ENCODE data around the gene MLYCD.

Gene MLYCD

DNA sequence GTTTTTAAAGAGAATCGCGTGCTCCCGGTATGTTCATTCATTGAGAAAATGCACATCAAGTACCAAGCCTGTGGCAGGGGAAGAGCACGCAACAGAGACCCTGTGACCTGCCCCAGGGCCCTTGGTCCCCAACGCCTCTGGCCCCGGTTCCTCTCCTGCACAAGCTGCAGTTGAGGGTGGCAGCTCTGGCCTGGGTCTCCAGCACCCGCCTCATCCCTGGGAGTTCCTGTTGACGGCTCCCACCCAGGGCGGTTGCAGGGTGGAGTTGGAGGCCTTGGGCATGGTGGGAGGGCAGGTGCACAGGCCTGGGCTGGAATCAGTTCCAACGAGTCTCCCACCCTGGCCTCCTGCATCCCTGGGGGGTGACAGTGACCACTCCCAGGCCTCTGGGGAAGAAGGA lies 74.2 kb downstream of the MLYCD start:
- DNase-seq: no peak

- no peak for DNase-seq
Measured at GRCh38 chr16:83973581-83974385, 74.9 kb downstream of the MLYCD start.

GRCh38 chr16:83974475-83974874 lies 75.6 kb downstream of the MLYCD start:
- DNase-seq: no peak

DNA sequence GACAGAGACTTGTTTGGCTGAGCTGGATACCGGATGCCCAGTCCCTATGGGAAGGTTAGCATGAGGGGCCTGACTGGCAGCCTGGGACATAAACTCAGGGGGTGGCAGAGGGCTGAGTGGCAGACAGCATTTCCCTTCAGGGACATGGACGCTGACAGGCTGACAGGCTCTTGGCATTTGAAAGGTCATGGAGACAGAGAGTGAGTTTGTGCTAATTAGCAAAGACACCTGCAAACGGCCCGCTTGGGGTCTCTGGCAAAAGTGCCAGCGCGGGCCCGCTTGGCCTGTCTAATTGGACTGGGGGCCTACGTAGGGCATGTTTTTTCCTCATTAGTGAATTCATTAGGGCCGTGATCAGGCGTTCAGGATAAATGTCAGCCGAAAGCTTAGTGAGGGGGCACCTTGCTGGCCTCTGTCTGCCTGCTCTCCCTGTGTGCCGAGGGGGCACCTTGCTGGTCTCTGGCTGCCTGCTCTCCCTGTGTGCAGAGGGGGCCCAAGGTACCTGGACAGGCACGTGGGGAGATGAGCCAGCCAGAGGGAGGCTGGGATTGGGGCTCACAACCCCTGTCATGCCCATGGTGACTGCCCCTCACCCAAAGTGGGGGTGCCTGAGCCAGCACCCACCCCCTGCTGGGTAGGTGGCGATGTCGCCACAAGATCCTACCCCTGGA lies 76.8 kb downstream of the MLYCD start:
- no peak for DNase-seq

Measured in AML-193 (cell line).